GM18498 (cell line): ENCODE data around the gene VOPP1.

Experiments used
- ATAC-seq: cut with Tn5 transposase; IDR thresholded peaks from one replicate; pipeline ENCODE4 v1.9.1; 2021; ENCODE audit warnings: mild to moderate bottlenecking, moderate library complexity; ENCODE audit not compliant: unreplicated experiment

VOPP1 gene

DNA sequence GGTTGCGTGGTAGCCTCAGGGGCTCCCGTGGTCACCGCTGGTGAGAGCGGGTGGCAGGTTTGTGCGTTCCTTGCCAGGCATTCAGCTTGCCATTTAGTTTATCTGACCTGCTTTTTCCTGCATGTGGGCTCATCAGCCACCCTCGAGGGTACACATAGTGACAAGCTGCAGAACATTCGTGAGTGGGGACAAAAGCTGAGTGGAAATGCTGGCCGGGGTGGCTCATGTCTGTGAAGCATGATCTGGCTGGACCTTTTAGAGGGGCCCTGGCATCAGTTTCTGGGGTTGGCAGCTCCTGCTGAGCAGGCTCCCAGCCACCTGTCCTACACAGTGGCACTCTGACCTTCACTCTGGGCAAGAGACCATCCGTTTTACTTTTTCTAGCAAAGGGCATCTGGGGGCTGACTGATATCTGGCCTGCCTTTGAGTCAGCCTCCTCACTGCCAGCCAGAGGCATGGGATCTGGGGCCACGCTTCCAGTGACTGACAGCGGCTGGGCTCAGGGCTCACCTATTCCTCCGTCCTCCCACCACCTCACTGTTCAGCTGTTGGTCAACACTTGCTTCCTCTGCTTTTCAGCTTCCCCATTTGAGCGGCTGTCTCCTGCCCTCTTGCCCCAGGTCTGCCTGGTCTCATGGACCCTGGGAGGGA is 132.1 kb downstream of the VOPP1 start:
- ATAC-seq, result no peak

GRCh38 chr7:55439627-55440026 is 132.7 kb downstream of the VOPP1 start:
- no peak for ATAC-seq

DNA sequence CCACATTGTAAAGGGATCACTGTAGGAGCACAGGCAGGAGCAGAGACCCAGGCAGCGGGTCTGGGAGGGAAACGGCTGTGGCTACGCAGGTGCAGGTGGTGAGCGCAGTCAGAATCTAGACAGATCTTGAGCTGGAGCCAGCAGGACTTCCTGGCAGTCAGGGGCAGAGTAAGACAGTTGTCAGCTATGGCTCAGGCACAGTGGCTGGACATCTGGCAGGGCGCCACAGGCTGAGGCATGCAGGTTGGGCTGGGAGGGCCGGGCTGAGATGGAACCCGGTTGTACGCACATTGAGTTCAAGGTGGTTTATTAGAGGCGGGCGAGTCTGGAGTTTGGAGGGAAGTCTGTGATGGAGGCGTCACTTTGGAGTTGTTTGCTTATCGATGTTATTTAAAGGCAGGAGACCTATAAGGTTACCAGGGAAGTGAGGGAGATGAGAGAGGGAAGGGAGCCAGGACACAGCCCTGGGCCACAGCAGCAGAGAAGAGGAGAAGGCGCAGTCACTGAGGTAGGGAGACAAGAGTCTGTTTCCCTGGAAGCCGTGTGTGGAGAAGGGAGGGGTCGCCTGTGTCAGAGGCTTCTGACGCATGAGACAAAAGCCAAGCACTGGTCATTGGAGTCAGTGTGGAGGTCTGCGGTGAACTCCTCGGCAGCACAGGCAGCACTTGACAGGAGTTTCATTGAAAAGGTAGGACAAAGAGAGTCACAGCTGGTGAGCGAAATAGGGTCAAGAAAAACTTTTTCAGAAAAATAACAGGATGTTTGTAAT is 133.4 kb downstream of the VOPP1 start:
- no peak for ATAC-seq

DNA sequence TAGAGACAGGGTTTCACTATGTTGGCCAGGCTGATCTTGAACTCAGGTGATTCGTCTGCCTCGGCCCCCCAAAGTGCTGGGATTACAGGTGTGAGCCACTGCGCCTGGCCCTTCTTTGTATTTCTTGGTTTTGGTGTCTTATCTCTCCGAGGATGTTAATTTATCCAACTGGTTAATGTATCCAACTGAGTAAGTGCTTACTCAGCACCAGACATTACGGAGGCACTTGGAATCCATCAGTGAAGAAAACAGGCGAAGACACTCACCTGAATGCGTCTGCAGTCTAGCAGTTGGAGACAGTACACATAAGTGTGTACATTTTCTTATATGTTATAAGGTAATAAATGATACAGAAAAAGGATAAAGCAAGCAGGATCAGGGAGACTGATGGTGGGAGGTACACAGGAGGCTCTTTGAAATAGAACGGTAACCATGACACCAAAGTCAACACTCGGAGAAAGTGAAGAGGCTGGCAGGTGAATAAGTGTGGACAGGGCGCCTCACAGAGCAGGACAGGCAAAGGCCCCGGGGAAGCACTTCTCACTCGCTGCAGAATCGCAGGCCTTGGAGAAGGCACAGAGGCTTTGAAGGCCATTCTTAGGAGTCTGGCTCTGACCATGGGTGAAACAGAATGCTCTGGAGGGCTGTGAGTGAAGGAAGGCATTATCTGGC is 134.1 kb downstream of the VOPP1 start:
- no peak for ATAC-seq

DNA sequence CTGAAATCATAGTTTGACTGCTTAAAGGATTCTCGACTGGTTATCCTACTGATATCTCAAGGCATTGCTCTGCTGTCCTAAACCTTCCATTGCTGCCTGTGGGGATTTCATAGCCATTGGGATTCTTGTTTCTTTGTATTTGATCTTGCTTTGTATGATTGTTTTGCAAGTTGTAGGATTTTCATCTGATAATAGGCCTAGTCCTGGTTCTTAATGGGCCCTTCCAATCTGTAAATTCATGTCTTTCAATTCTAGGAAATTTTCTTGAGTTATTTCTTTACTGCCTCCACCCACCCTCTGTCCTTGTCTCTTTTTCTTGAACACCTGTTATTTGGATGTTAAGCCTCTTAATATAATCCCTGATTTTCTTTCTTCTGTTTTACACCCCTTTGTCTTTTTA is 134.9 kb downstream of the VOPP1 start:
- no peak for ATAC-seq

DNA sequence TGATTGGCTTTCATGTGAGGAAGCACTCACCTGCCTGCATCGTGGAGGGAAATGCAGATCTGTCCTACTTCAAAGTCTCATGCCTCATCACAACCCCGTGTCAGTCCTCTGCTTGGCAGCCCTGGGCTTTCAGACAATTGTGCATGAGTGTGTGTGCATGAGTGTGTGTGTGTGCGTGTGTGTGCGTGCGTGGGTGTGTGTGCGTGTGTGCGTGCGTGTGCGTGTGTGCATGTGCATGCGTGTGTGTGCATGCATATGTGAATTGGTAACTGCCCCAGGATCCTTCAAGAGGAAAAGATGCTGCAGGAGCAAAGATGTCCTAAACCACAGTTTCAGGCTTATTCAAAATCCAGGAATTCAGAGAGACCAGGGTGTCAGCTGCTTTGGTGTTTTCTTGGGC is 135.8 kb downstream of the VOPP1 start:
- ATAC-seq, result no peak

DNA sequence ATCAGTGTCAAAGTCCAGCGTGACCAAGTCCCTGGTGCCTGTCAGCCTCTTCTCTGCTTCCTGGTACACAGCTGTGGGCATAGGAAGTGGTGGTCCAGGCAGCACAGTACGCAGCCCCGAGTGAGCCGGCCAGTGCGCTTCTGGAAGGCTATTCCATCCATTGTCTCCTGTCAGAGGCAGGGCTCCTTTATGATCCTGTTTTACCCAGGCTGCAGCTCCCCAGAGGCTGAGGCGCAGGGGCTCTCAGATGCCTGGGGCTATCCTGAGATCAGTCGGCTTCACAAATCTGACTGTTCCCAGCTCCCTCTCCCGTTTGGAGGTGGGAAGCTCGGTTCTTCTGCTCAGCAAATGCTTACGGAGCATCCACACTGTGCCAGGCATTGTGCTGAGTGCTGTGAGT is 136.8 kb downstream of the VOPP1 start:
- ATAC-seq, result no peak

GRCh38 chr7:55432939-55433784 is 139.1 kb downstream of the VOPP1 start:
- ATAC-seq, result peak; percentile 74

GRCh38 chr7:55432506-55432905 is 139.8 kb downstream of the VOPP1 start:
- ATAC-seq, result no peak

- no peak for ATAC-seq
Measured at GRCh38 chr7:55431898-55432297, 140.4 kb downstream of the VOPP1 start.

DNA sequence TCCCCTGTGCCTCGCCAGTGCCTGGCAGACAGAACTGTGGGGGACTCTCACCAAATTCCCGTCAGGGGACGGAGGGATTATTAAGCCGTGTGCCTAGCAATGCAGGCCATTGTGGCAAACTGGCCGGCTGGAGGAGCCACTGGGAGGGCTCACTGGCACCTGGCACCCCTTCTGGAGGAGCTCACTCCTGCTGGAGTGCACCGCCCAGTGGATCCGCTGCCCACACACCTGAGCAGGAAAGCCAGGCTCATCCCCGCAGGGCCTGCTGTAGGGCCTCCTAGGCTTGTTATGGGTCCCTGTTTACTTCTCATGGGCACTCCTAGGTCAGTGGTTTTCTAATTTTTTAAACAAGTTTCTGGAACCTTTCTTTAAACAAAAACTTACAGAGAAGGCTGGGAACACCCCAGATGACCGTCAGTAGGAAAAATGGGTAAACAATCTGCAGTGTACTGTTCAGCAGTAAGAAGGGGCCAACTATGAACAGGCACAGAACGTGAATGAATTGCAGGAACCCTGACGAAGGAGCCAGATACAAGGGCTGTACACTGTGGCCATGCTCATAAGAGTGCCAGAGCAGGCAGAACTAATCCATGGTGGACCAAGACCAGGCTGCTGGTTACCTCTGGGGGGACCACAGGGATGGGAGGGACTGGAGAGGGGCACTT is 142.3 kb downstream of the VOPP1 start:
- ATAC-seq, result no peak

DNA sequence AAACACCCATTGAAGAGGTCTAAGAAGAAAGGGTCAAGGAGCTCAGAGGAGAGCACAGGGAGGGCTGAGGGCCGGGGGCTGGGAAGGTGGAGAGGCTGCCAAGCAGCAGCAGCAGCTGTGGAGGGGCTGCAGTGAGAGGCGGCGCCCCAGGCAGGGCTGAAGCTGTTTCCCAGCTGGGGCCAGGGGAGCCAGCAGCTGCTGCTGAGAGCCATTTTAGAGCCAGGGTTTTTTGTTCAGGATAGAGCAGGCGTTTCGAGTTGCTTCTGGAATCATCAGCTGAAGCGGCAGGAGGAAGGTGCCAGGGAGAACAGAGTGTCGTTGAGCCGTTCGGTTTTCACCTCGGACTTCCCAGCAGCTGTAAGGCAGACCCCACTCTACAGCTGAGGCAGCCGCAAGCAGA is 144.5 kb downstream of the VOPP1 start:
- ATAC-seq, result no peak

DNA sequence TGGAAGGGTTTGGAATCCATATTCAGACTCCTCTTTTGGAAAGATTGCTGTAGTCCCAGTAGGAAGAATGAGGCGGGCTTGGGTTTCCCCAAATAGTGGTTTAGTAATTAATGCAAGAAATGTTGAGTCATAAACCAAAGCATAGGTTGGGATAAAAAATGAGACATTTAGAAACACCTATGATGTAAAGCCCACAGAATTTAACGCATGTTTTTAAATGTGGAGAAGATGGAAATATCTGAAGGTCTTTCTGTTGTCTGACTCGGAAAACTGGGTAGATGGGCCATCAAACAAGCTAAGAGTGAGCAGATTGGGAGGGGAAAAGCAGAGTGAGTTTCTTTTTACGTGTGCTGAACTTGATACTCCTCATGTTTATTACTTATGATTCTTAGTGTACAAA is 145.0 kb downstream of the VOPP1 start:
- ATAC-seq, result no peak

DNA sequence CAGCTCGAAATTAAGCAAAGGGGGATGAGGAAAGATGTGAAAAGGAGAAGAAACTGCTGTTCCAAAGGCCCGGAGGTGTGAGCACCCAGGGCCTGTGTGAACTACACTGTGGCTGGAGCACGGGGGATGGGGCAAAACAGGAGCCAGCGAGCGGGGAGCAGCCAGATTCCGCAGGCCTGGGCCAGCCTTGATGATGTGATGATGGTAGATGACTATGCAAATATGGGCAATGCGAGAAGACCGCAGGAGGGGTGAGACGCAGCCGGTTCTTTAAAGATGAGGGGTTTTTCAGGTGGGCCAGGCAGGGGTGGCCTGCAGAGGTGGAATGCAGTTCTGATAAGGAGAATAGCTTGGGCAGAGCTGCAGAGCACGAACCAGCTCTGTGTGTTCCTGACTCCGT is 145.6 kb downstream of the VOPP1 start:
- no peak for ATAC-seq

GRCh38 chr7:55425141-55425752 is 147.1 kb downstream of the VOPP1 start:
- no peak for ATAC-seq

- ATAC-seq, result no peak
Measured at GRCh38 chr7:55423891-55424290, 148.4 kb downstream of the VOPP1 start.

DNA sequence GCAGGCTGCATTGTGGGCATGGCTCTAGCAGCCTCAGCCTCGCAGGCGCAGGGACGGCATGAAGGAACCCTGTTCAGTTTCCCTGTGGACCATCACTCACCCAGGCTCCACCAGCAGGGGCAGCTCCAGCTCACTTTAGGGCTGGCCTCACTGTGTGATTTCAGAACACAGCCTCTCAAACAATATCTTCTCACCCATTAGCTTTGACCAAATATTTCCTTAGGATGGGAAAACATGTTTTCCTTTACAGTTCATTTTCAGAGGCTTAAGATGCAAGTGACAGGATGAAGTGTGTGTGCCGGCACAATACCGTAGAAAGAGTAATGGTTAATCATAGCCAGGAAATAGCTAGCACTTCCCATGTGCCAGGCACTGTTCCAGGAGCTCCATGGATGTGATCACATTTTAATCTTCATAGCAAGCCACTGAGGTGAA is 149.0 kb downstream of the VOPP1 start:
- no peak for ATAC-seq
